SK-N-MC (cell line): Measurements from ENCODE around the gene C16orf95.

Experiments used
- DNase-seq: peaks from one replicate; pipeline ENCODE4 v3.0.0-alpha.2; 2011; ENCODE audit warnings: low read depth, low spot score
- H3K27ac ChIP-seq: fragments of 200-600 bp; sonication (generic); 2 replicates; pipeline ENCODE4 v1.5.1; 2016; ENCODE audit warnings: mixed run types
- H3K36me3 ChIP-seq: fragments of 200-600 bp; sonication (generic); 2 replicates; pipeline ENCODE4 v1.6.1; 2017; ENCODE audit warnings: antibody characterized with exemption, low read length, mixed read lengths; ENCODE audit not compliant: insufficient read depth
- H3K4me3 ChIP-seq: fragments of 200-600 bp; sonication (generic); 2 replicates; pipeline ENCODE4 v1.5.1; 2016
- H3K9ac ChIP-seq: fragments of 200-600 bp; sonication (generic); 2 replicates; pipeline ENCODE4 v1.8.0; 2017; ENCODE audit warnings: mixed run types, mixed read lengths; ENCODE audit not compliant: insufficient read length
- H3K9me3 ChIP-seq: fragments of 200-600 bp; sonication (generic); 2 replicates; pipeline ENCODE4 v1.6.1; 2017; ENCODE audit warnings: low read depth, mild to moderate bottlenecking, antibody characterized with exemption, low read length, moderate library complexity, mixed read lengths
- EZH2 ChIP-seq: fragments of 200-600 bp; sonication (generic); IDR thresholded peaks from one replicate; pipeline ENCODE4 v1.6.1; 2017; ENCODE audit warnings: antibody characterized with exemption
- FOXP2 ChIP-seq: optimal IDR thresholded peaks from 2 replicates; pipeline ENCODE3; 2011; ENCODE audit warnings: mild to moderate bottlenecking, moderate library complexity; ENCODE audit not compliant: insufficient read depth; ENCODE audit errors: extremely low read length, control extremely low read depth
- POLR2AphosphoS5 ChIP-seq: IDR thresholded peaks from 2 replicates; pipeline ENCODE4 v1.6.1; 2012; ENCODE audit warnings: mild to moderate bottlenecking, low read depth, low read length, borderline replicate concordance

Gene C16orf95

DNA sequence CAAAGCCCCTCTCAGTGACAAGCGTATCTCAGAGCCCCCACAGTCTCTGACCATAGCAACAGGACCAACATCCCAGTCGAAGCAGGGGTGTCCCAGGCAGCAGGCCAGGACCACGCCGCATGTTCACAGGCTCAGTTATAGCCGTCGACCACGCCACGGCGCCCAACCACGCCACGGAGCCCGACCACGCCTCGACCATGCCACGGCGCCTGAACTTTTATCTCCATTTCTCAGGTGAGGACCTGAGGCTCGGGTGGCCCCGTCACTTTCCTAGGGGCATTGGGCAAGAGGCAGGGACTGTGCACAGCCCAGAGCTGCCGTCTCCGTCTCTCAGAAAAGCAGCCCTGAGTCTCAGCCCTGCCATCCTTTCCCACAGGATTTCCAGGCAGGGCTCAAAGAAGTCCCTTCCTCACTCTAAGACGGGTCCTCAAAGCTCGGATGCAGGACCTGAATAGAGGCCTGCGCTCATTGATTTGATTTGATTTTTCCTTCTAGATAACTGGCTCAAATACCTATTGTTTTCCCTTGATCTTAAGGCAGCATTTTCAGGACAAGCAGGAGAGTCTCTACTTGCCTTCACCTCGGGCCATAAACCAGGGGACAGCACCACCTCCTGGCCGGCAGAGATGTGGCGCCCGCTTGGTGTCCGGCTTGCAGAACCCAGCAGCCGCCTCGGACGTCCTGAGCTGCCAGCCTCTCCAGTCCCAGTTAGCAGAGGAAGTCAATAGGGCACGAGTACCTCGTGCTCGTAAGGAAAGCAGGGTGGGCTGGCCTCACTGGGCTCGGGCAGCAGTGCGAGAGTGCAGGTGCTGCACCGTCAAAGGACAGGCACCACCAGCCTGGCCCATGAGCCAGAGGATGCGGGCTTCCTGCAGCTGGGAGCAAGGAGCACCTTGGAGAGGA is 38.8 kb downstream of the C16orf95 start:
- no peak for DNase-seq
- H3K36me3 ChIP-seq, result no peaks in the 10 kb centered on the region
- H3K9ac ChIP-seq, result no peak overlapping the region
- H3K27ac ChIP-seq, result no peak overlapping the region
- H3K4me3 ChIP-seq, result no peak overlapping the region
- no peaks in the 10 kb centered on the region for H3K9me3 ChIP-seq
- TF ChIP-seq EZH2 (no peak), FOXP2 (no peak), POLR2AphosphoS5 (no peak)

DNA sequence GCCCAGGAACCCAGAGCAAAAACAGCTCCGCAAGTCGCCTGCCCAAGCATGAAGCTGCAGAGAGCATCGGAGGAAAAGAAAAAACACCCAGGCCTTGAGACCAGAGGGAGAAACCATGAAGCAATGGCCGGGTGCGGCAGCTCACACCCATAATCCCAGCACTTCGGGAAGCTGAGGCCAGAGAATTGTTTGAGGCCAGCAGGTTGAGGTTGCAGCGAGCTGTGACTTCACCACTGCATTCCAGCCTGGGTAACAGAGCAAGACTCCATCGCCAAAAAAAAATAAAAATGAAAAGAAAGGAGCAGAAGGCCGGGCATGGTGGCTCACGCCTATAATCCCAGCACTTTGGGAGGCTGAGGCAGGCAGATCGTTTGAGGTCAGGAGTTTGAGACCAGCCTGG is 40.3 kb downstream of the C16orf95 start:
- no peaks in the 10 kb centered on the region for H3K9me3 ChIP-seq
- TF ChIP-seq FOXP2 (no peak), EZH2 (no peak), POLR2AphosphoS5 (no peak)
- H3K27ac ChIP-seq, result no peak overlapping the region
- H3K9ac ChIP-seq, result no peak overlapping the region
- H3K4me3 ChIP-seq, result no peak overlapping the region
- DNase-seq, result no peak
- no peaks in the 10 kb centered on the region for H3K36me3 ChIP-seq

DNA sequence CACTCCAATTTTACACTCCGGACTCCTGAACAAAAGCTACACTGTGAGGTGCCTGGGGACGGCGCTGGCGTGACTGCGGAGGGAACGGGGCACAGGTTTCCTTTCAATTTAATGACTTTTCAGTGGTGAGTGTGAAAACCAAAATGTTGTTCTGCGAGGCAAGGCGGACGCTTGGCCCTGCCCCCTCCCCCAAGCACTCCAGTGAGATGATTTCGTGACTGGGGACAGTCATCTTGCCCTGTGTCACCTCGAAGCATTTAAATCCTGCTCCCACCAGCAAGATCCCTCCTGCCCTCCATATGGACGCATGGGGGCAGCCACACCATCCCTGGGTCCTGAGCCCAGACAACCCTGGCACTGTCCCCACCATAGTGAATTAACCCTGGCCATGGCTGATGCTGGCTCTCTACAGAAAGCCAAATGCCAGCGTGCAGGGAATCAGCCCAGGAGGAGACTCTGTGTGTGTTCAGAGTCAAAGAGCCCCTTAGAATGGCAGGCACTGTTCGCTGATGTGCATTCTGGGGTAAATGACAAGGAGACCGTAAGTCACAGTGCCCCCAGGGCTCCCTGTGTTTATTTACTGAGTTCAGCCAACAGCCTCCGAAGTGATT is 41.0 kb downstream of the C16orf95 start:
- Histone ChIP-seq H3K4me3 (no peak overlapping the region), H3K36me3 (no peaks in the 10 kb centered on the region), H3K9me3 (no peaks in the 10 kb centered on the region), H3K9ac (no peak overlapping the region), H3K27ac (no peak overlapping the region)
- TF ChIP-seq POLR2AphosphoS5 (no peak), EZH2 (no peak), FOXP2 (no peak)
- no peak for DNase-seq

DNA sequence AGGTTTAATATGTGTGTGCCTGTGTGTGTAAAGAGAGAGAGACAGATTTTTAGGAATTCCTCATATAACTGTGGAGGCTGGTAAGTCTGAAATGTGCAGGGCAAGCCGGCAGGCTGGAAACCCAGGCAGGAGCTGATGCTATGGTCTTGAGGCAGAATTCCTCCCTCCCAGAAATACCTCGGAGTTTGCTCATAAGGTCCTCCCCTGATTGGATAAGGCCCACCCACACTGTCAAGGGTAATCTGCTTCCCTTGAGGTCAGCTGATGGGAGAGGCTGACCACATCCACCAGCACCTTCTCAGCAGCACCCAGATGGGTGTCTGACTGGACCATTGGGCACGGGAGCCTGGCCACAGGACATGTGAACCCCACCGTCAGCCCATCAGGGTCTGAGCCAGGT is 42.4 kb downstream of the C16orf95 start:
- DNase-seq, result no peak
- no peak overlapping the region for H3K27ac ChIP-seq

DNA sequence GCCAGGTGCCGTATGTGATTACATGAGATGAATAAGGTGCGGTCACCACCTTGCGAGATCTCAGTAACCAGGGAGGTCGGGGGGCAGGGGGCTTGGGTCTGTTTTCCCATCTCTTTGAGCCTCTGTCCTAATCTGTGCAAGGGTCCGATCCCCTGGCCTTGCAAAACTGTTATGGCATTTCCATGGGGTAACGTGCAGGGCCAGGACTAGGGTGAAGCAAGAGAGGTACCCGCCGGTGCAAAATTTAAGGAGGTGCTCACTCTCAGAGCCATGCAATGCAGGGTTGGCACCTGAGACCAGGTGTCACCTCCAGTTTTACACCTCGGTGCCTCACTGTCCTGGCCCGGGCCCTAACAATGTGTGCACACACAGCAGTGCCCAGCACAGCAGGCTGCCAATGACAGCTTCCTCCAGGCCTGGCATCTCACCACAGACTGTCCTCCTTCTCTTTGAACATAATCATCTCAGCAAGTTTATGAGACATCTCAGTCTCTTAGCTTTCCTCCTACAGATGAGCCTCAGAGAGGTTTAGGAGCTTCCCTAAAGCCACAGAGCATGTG is 43.6 kb downstream of the C16orf95 start:
- Histone ChIP-seq H3K9me3 (no peaks in the 10 kb centered on the region), H3K36me3 (no peaks in the 10 kb centered on the region), H3K9ac (no peak overlapping the region), H3K4me3 (no peak overlapping the region), H3K27ac (no peak overlapping the region)
- no peak for TF ChIP-seq POLR2AphosphoS5
- TF ChIP-seq FOXP2, result no peak
- no peak for TF ChIP-seq EZH2
- DNase-seq, result no peak

More for the DNA sequence above, 42.4 kb downstream of the C16orf95 start:
- no peak overlapping the region for H3K4me3 ChIP-seq
- H3K9me3 ChIP-seq, result no peaks in the 10 kb centered on the region
- TF ChIP-seq POLR2AphosphoS5, result no peak
- no peak for TF ChIP-seq EZH2
- no peak for TF ChIP-seq FOXP2
- no peak overlapping the region for H3K9ac ChIP-seq
- H3K36me3 ChIP-seq, result no peaks in the 10 kb centered on the region

DNA sequence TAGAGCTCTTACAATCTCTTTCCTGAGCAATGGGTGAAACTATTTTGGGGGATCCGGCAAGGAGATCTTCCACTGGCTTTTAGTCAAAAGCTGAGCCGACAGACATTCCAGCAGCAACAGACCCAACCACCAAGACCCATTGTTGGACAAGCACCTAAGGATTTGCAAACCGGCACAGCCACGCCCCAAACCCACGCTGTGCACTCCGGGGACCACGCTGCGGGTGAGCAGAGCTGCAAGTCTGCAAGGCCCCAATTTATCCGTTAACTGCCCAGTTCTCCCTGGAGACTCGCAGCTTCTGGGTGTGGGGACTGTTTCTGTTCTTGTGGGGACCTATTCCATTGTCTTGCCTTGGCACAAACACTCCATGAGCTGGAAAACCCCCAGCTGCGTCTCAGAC is 45.9 kb downstream of the C16orf95 start:
- H3K36me3 ChIP-seq, result no peaks in the 10 kb centered on the region
- no peak overlapping the region for H3K27ac ChIP-seq
- no peak for TF ChIP-seq FOXP2
- TF ChIP-seq POLR2AphosphoS5, result no peak
- TF ChIP-seq EZH2, result no peak
- no peak for DNase-seq
- H3K9ac ChIP-seq, result no peak overlapping the region
- H3K4me3 ChIP-seq, result no peak overlapping the region
- H3K9me3 ChIP-seq, result no peaks in the 10 kb centered on the region

DNA sequence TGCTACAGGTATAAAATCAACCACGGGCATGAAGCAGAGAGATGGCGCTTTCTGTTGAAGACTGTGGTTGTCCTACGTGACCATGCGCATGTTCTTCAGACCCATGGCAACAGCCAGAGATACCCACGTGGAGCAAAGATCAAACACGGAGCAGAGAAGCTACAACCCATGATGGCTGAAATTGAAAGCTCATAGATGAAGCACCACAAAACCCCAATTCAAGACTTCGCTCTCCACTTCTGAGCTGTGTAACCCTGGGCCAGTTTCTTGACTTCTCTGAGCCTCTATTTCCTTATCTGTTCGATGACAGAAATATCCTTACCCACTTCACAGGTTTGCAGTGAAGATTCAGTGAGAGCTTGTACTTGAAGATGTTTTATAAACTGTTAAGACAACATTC is 49.6 kb downstream of the C16orf95 start:
- no peak for DNase-seq
- Histone ChIP-seq H3K27ac (no peak overlapping the region), H3K4me3 (no peak overlapping the region), H3K9ac (no peak overlapping the region), H3K36me3 (no peaks in the 10 kb centered on the region), H3K9me3 (no peaks in the 10 kb centered on the region)
- TF ChIP-seq EZH2 (no peak), POLR2AphosphoS5 (no peak), FOXP2 (no peak)

DNA sequence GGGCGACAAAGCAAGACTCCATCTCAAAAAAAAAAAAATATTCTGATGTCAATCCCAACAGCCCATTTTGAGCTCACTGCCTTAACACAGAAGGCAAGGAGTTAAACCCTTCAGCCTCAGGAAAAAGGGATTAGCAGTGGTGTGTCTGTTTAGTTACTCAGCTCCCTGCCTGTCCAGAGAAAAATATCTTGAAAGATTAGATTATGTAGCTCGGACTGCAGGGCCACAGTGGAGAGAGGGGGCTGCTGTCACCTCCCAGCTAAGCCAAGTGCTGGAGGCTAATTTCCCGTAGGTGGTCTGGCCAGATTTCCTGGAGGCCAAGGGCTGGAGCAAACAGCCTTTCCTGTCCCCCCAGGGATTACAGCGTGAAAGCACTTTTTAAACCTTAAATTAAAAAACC is 50.3 kb downstream of the C16orf95 start:
- Histone ChIP-seq H3K36me3 (no peaks in the 10 kb centered on the region), H3K27ac (no peak overlapping the region), H3K9me3 (no peaks in the 10 kb centered on the region), H3K9ac (no peak overlapping the region), H3K4me3 (no peak overlapping the region)
- no peak for DNase-seq
- TF ChIP-seq FOXP2 (no peak), EZH2 (no peak), POLR2AphosphoS5 (no peak)
